ENCODE results near the gene HTR4. TPM values are rescaled to one million over a fixed set of nuclear protein-coding genes. Genes with fewer than 3 reads are reported as not detected.

Gene HTR4
- polyA plus RNA-seq, 3 donors: not detected

DNA sequence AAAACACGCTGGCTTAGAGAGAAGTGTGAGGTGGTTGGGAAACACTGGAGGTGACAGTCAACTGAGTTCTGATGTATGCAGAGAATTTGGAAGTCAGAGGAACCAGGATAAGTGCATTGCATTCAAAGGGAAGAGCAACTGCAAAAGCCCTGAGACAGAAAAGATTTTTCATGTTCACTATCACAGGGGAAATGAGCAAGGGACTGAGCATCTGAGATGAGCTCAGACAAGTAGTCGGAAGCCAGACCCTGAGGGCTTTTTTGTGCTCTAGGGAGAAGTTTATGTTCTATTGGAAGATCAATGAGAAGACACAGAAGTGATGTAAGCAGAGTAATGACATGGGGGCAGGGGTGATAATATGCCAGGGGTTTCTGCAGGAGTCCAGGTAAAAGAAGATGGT lies 97.5 kb downstream of the HTR4 start:
- no peaks in the 10 kb centered on the region for H3K4me1 Mint-ChIP-seq
- no peaks in the 10 kb centered on the region for H3K27me3 ChIP-seq (ENCODE audit: control insufficient read depth in 2 of 2, insufficient read depth in 2 of 2, low read length in 2 of 2)
- no peak overlapping the region for H3K27ac Mint-ChIP-seq
- 100% methylated on average over 2 of the region's 2 CpGs for WGBS (ENCODE audit: insufficient coverage)
- H3K36me3 ChIP-seq (replicated peaks in 1 of 2; ENCODE audit: control insufficient read depth in 1 of 2, insufficient read depth in 2 of 2, low read length in 2 of 2): no peaks in the 10 kb centered on the region
- H3K36me3 Mint-ChIP-seq: no peaks in the 10 kb centered on the region
- intact Hi-C loops (cut with micrococcal nuclease): no loop called here
- TF ChIP-seq CTCF (IDR thresholded peaks at IDR 0.05): no peak
- H3K4me3 Mint-ChIP-seq: peak overlapping the region in 1 of 2 donors; percentile 22
- no peak overlapping the region for H2AFZ ChIP-seq (ENCODE audit: insufficient read depth, low read depth, low read length, poor library complexity, severe bottlenecking)
- no peaks in the 10 kb centered on the region for H3K9me3 ChIP-seq (replicated peaks in 1 of 2; ENCODE audit: control insufficient read depth in 1 of 2, insufficient read depth in 1 of 2, low read length in 2 of 2)
- DNase-seq: no peak
- H3K9me3 Mint-ChIP-seq: no peaks in the 10 kb centered on the region
- H3K4me3 ChIP-seq (replicated peaks in 1 of 3; ENCODE audit: low read depth in 2 of 3, low read length in 3 of 3): no peak overlapping the region
- no peak overlapping the region for H3K4me2 ChIP-seq (replicated peaks; ENCODE audit: extremely low read depth, low read length, poor library complexity, severe bottlenecking)
- H4K20me1 ChIP-seq (ENCODE audit: insufficient read depth, low read length): no peaks in the 10 kb centered on the region
- H3K4me1 ChIP-seq (ENCODE audit: control insufficient read depth in 1 of 2, insufficient read depth in 2 of 2, low read length in 2 of 2): no peaks in the 10 kb centered on the region
- H3K27ac ChIP-seq (ENCODE audit: low read depth in 1 of 2, low read length in 2 of 2): no peak overlapping the region
- peaks cover 1 to 4% (median 3%) of the 10 kb centered on the region in 3 donors for H3K27me3 Mint-ChIP-seq (ENCODE audit: low read depth in 3 of 3)
- H3K79me2 ChIP-seq (ENCODE audit: insufficient read depth, low read length): no peaks in the 10 kb centered on the region
- H3K9ac ChIP-seq (ENCODE audit: insufficient read depth, low read length, poor library complexity, severe bottlenecking): no peak overlapping the region

- Mint-ChIP-seq H3K27ac (no peak overlapping the region), H3K4me3 (no peak overlapping the region), H3K9me3 (no peaks in the 10 kb centered on the region), H3K27me3 (ENCODE audit: low read depth in 3 of 3) (peaks cover 1 to 4% (median 3%) of the 10 kb centered on the region in 3 donors), H3K36me3 (no peaks in the 10 kb centered on the region), H3K4me1 (no peaks in the 10 kb centered on the region)
- no peak overlapping the region for H2AFZ ChIP-seq (ENCODE audit: insufficient read depth, low read depth, low read length, poor library complexity, severe bottlenecking)
- intact Hi-C loops (cut with micrococcal nuclease): no loop called here
- no peaks in the 10 kb centered on the region for H3K4me1 ChIP-seq (ENCODE audit: control insufficient read depth in 1 of 2, insufficient read depth in 2 of 2, low read length in 2 of 2)
- no CpG with 5 or more reads among the region's 2 CpGs for WGBS (ENCODE audit: insufficient coverage)
- no peak overlapping the region for H3K4me2 ChIP-seq (replicated peaks; ENCODE audit: extremely low read depth, low read length, poor library complexity, severe bottlenecking)
- H3K36me3 ChIP-seq (replicated peaks in 1 of 2; ENCODE audit: control insufficient read depth in 1 of 2, insufficient read depth in 2 of 2, low read length in 2 of 2): no peaks in the 10 kb centered on the region
- no peak for TF ChIP-seq CTCF (IDR thresholded peaks at IDR 0.05)
- no peak for DNase-seq
- H3K27ac ChIP-seq (ENCODE audit: low read depth in 1 of 2, low read length in 2 of 2): no peak overlapping the region
- no peak overlapping the region for H3K4me3 ChIP-seq (replicated peaks in 1 of 3; ENCODE audit: low read depth in 2 of 3, low read length in 3 of 3)
- no peaks in the 10 kb centered on the region for H4K20me1 ChIP-seq (ENCODE audit: insufficient read depth, low read length)
- H3K9ac ChIP-seq (ENCODE audit: insufficient read depth, low read length, poor library complexity, severe bottlenecking): no peak overlapping the region
- H3K79me2 ChIP-seq (ENCODE audit: insufficient read depth, low read length): no peaks in the 10 kb centered on the region
- H3K9me3 ChIP-seq (replicated peaks in 1 of 2; ENCODE audit: control insufficient read depth in 1 of 2, insufficient read depth in 1 of 2, low read length in 2 of 2): no peaks in the 10 kb centered on the region
- H3K27me3 ChIP-seq (ENCODE audit: control insufficient read depth in 2 of 2, insufficient read depth in 2 of 2, low read length in 2 of 2): no peaks in the 10 kb centered on the region
Measured at GRCh38 chr5:148554621-148555020, 99.7 kb downstream of the HTR4 start.
